ENCODE results near the gene MOXD1.

MOXD1 gene

GRCh38 chr6:132405143-132405915, 4.1 kb upstream of the MOXD1 start:
- Histone ChIP-seq H3K4me1 (ENCODE audit: control insufficient read depth in 1 of 2, insufficient read depth in 1 of 2, low read depth in 1 of 2, low read length in 1 of 2) (no peaks in the 10 kb centered on the region), H3K9me3 (no peaks in the 10 kb centered on the region), H3K27me3 (peaks cover 66% of the 10 kb centered on the region), H3K4me3 (ENCODE audit: low read depth in 1 of 2, low read length in 1 of 2) (no peak overlapping the region), H3K36me3 (no peaks in the 10 kb centered on the region), H3K27ac (no peak overlapping the region)
- no peak for TF ChIP-seq CTCF (IDR thresholded peaks at IDR 0.05)

- Histone ChIP-seq H3K4me3 (ENCODE audit: low read depth in 1 of 2, low read length in 1 of 2) (no peak overlapping the region), H3K36me3 (no peaks in the 10 kb centered on the region), H3K27me3 (peaks cover 72% of the 10 kb centered on the region), H3K4me1 (ENCODE audit: control insufficient read depth in 1 of 2, insufficient read depth in 1 of 2, low read depth in 1 of 2, low read length in 1 of 2) (no peaks in the 10 kb centered on the region), H3K27ac (no peak overlapping the region), H3K9me3 (no peaks in the 10 kb centered on the region)
- no peak for TF ChIP-seq CTCF (IDR thresholded peaks at IDR 0.05)
These were observed 3.5 kb upstream of the MOXD1 start for GRCh38 chr6:132404736-132405135.

GRCh38 chr6:132404330-132404729, 3.1 kb upstream of the MOXD1 start:
- H3K27me3 ChIP-seq = peaks cover 76% of the 10 kb centered on the region
- no peak for TF ChIP-seq CTCF (IDR thresholded peaks at IDR 0.05)
- H3K27ac ChIP-seq = no peak overlapping the region
- no peaks in the 10 kb centered on the region for H3K4me1 ChIP-seq (ENCODE audit: control insufficient read depth in 1 of 2, insufficient read depth in 1 of 2, low read depth in 1 of 2, low read length in 1 of 2)
- no peaks in the 10 kb centered on the region for H3K9me3 ChIP-seq
- H3K4me3 ChIP-seq (ENCODE audit: low read depth in 1 of 2, low read length in 1 of 2) = no peak overlapping the region
- no peaks in the 10 kb centered on the region for H3K36me3 ChIP-seq

GRCh38 chr6:132401618-132402285, 477 bp upstream of the MOXD1 start:
- no peak overlapping the region for H3K4me3 ChIP-seq (ENCODE audit: low read depth in 1 of 2, low read length in 1 of 2)

GRCh38 chr6:132400555-132400882, 756 bp downstream of the MOXD1 start:
- peaks cover 87% of the 10 kb centered on the region for H3K27me3 ChIP-seq
- no peaks in the 10 kb centered on the region for H3K4me1 ChIP-seq (ENCODE audit: control insufficient read depth in 1 of 2, insufficient read depth in 1 of 2, low read depth in 1 of 2, low read length in 1 of 2)
- H3K9me3 ChIP-seq = no peaks in the 10 kb centered on the region
- H3K4me3 ChIP-seq (ENCODE audit: low read depth in 1 of 2, low read length in 1 of 2) = no peak overlapping the region
- no peak overlapping the region for H3K27ac ChIP-seq
- no peak for TF ChIP-seq CTCF (IDR thresholded peaks at IDR 0.05)
- no peaks in the 10 kb centered on the region for H3K36me3 ChIP-seq

More at GRCh38 chr6:132401618-132402285, 477 bp upstream of the MOXD1 start:
- no peaks in the 10 kb centered on the region for H3K36me3 ChIP-seq
- no peaks in the 10 kb centered on the region for H3K9me3 ChIP-seq
- TF ChIP-seq CTCF (IDR thresholded peaks at IDR 0.05) = no peak
- H3K27ac ChIP-seq = no peak overlapping the region
- H3K4me1 ChIP-seq (ENCODE audit: control insufficient read depth in 1 of 2, insufficient read depth in 1 of 2, low read depth in 1 of 2, low read length in 1 of 2) = no peaks in the 10 kb centered on the region
- H3K27me3 ChIP-seq = peaks cover 98% of the 10 kb centered on the region

Measured in neutrophil (primary cell).